Kidney (tissue), 14 donors: ENCODE results near the gene PTPRS. TPM values are rescaled to one million over a fixed set of nuclear protein-coding genes. Genes with fewer than 3 reads are reported as not detected.

ENCODE experiments used
- DNase-seq, 5 donors: peaks; one replicate each; pipeline ENCODE4 v3.0.0-alpha.2; 2013 to 2020
- FAIRE-seq: peaks from 2 replicates; lab custom pipeline; 2012; peaks lifted over from hg19 to GRCh38; lab: Jason Lieb, UNC
- H3K27ac ChIP-seq, 2 donors: one replicate each; pipeline ENCODE4 v1.7.0; 2013; ENCODE audit warnings: low read depth in 2 of 2, low read length in 2 of 2, inconsistent platforms in 1 of 2
- H3K27me3 ChIP-seq: one replicate; pipeline ENCODE4 v1.7.1; 2013; ENCODE audit warnings: low read length, inconsistent platforms; ENCODE audit not compliant: control insufficient read depth, insufficient read depth
- H3K36me3 ChIP-seq, 3 donors: one replicate each; pipeline versions ENCODE4 v1.7.0 to v1.7.1; 2013; ENCODE audit warnings: low read length in 3 of 3, control low read depth in 1 of 3, inconsistent platforms in 1 of 3; ENCODE audit not compliant: insufficient read depth in 3 of 3, control insufficient read depth in 2 of 3
- H3K4me1 ChIP-seq, 3 donors: one replicate each; pipeline versions ENCODE4 v1.7.0 to v1.7.1; 2013; ENCODE audit warnings: low read length in 3 of 3, inconsistent platforms in 1 of 3, low read depth in 1 of 3; ENCODE audit not compliant: control insufficient read depth in 2 of 3, insufficient read depth in 2 of 3
- H3K4me3 ChIP-seq, 3 donors: one replicate each; pipeline versions ENCODE4 v1.7.0 to v1.8.1; 2013; ENCODE audit warnings: low read length in 3 of 3, control low read depth in 1 of 3, inconsistent platforms in 1 of 3
- H3K9ac ChIP-seq, 3 donors: one replicate each; pipeline versions ENCODE4 v1.7.0 to v1.7.1; 2013; ENCODE audit warnings: low read length in 3 of 3, control low read depth in 1 of 3, inconsistent platforms in 1 of 3
- H3K9me3 ChIP-seq, 3 donors: one replicate each; pipeline versions ENCODE4 v1.7.0 to v1.7.1; 2013; ENCODE audit warnings: low read length in 3 of 3, control low read depth in 1 of 3, inconsistent platforms in 1 of 3; ENCODE audit not compliant: control insufficient read depth in 2 of 3, insufficient read depth in 1 of 3
- intact Hi-C: fragments of 100-400 bp; cut with DNase I; formaldehyde crosslinking; loops from one replicate; pipeline ENCODE4 v1.11.1; 2022
- polyA plus RNA-seq: library from polyadenylated mRNA; stranded (reverse); fragments of 350-450 nt; fragmentation: Illumina TruSeq; extraction: RNeasy Lipid Tissue Mini Kit (QIAGEN cat#74804); gene quantifications from one replicate; pipeline ENCODE4 v1.2.3, GENCODE V29; 2014; ENCODE audit warnings: low read depth, low replicate concordance; ENCODE audit not compliant: insufficient read depth
- total RNA-seq: library from RNA; stranded (reverse); fragmentation: NEBNext Ultra II Directional; extraction: Animal tissue kit (Norgen Biotek cat#: 25700); gene quantifications from one replicate; pipeline ENCODE4 v1.2.1, GENCODE V29; 2021
- TF ChIP-seq, protein P1 (sequence below): IDR thresholded peaks from 3 replicates; pipeline ENCODE4 v1.5.1; 2012; ENCODE audit warnings: mild to moderate bottlenecking, moderate library complexity, borderline replicate concordance; ENCODE audit not compliant: insufficient read depth; ENCODE audit errors: extremely low read depth
- donor health status: control.
- donor health status: control.
- donor health status: control.
- donor health status: control.
- donor health status: control.
- donor health status: DM: yes; HTN: yes; CAD: no.
- donor health status: Normal renal cell carcinoma (clear cell type).

Gene PTPRS
- total and polyA plus RNA-seq, 2 donors from 2014 or later: 7.2 to 103 TPM

DNA sequence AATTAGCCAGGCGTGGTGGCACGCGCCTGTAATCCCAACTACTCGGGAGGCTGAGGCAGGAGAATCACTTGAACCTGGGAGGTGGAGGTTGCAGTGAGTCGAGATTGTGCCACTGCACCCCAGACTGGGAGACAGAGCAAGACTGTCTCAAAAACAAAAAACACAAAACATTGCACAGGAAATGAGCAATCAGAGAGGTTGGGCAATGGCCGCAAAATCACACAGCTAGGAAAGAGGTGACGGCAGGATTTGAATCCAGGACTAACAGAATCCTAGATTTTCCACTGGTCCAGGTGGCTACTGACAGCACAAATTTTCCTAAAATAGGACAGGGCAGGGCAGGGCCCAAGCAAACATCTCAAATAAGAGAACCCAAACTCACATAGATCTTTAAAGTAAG, 23.3 kb downstream of the PTPRS start:
- Histone ChIP-seq H3K4me3 (no peak overlapping the region), H3K9me3 (no peaks in the 10 kb centered on the region), H3K4me1 (peaks cover 0 to 2% (median 0%) of the 10 kb centered on the region in 3 donors), H3K36me3 (no peaks in the 10 kb centered on the region), H3K27ac (no peak overlapping the region), H3K9ac (no peak overlapping the region), H3K27me3 (no peaks in the 10 kb centered on the region)
- TF ChIP-seq, protein P1, sequence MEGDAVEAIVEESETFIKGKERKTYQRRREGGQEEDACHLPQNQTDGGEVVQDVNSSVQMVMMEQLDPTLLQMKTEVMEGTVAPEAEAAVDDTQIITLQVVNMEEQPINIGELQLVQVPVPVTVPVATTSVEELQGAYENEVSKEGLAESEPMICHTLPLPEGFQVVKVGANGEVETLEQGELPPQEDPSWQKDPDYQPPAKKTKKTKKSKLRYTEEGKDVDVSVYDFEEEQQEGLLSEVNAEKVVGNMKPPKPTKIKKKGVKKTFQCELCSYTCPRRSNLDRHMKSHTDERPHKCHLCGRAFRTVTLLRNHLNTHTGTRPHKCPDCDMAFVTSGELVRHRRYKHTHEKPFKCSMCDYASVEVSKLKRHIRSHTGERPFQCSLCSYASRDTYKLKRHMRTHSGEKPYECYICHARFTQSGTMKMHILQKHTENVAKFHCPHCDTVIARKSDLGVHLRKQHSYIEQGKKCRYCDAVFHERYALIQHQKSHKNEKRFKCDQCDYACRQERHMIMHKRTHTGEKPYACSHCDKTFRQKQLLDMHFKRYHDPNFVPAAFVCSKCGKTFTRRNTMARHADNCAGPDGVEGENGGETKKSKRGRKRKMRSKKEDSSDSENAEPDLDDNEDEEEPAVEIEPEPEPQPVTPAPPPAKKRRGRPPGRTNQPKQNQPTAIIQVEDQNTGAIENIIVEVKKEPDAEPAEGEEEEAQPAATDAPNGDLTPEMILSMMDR: no peak
- FAIRE-seq: no peak
- intact Hi-C loops: no loop called here
- DNase-seq: no peak

DNA sequence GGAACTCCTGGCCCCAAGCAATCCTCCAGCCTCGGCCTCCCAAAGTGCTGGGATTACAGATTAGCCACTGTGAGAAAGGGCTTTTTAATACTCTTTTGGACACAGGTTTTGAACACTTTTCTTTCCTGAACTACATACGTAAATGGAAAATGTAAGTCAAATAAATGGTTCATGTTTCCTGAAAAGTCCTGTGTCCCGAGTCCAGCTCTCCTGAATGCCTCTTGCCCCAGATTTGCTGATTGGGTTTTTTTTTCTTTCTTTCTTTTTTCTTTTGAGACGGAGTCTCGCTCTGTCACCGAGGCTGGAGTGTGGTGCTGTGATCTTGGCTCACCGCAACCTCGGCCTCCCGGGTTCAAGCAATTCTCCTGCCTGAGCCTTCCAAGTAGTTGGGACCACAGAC, 24.5 kb downstream of the PTPRS start:
- H3K4me3 ChIP-seq: no peak overlapping the region
- H3K9ac ChIP-seq: no peak overlapping the region
- intact Hi-C loops: no loop called here
- H3K27ac ChIP-seq: no peak overlapping the region
- DNase-seq: no peak
- FAIRE-seq: no peak
- H3K4me1 ChIP-seq: peaks cover 0 to 2% (median 0%) of the 10 kb centered on the region in 3 donors
- H3K9me3 ChIP-seq: no peaks in the 10 kb centered on the region
- TF ChIP-seq, protein P1: no peak
- no peaks in the 10 kb centered on the region for H3K27me3 ChIP-seq
- H3K36me3 ChIP-seq: no peaks in the 10 kb centered on the region

DNA sequence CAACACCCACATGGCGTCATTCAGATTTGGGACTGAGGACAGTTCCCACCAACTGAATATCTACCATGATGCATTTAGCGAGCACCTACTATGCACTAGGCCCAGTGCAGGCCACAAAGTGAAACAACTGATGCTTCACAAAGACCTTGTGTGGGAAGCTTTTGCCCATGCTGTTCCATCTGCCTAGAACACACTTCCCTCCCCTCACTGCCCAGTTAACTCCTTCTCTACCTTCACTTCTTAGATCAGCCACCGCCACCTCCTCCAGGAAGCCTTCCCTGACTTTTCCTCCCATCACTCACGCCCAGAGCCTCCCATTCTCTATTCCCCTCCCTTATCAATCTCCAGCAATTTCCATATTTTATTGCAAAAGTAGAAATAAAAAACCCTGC, 25.7 kb downstream of the PTPRS start:
- Histone ChIP-seq H3K9me3 (no peaks in the 10 kb centered on the region), H3K27ac (no peak overlapping the region), H3K4me1 (peaks cover 0 to 2% (median 0%) of the 10 kb centered on the region in 3 donors), H3K27me3 (no peaks in the 10 kb centered on the region), H3K36me3 (no peaks in the 10 kb centered on the region), H3K4me3 (no peak overlapping the region), H3K9ac (no peak overlapping the region)
- no peak for DNase-seq
- intact Hi-C loops: no loop called here
- no peak for FAIRE-seq
- TF ChIP-seq, protein P1: no peak
